Kidney epithelial cell (primary cell): ENCODE measurements around the gene AFF3. TPM values are rescaled to one million over a fixed set of nuclear protein-coding genes. Genes with fewer than 3 reads are reported as not detected.
"Not testable (repeated sequence)": the region's sequence is repeated elsewhere in the genome, so short reads cannot be mapped to it uniquely, and the experiment has no call there.

Experiments used
- DNase-seq: peaks from one replicate; pipeline ENCODE4 v3.0.0-alpha.2; 2010; ENCODE audit warnings: low read depth
- H3K27me3 ChIP-seq: 2 replicates; pipeline ENCODE4 v1.6.0; 2011; ENCODE audit warnings: low read length; ENCODE audit not compliant: control insufficient read depth, insufficient read depth
- H3K36me3 ChIP-seq: 2 replicates; pipeline ENCODE4 v1.5.1; 2011; ENCODE audit warnings: low read length; ENCODE audit not compliant: control insufficient read depth, insufficient read depth
- H3K4me3 ChIP-seq: 2 replicates; pipeline ENCODE4 v1.5.1; 2011; ENCODE audit warnings: low read depth, mild to moderate bottlenecking, control low read depth, low read length
- total RNA-seq: library from RNA; depleted of rRNA; stranded (reverse); fragments of >200 nt; gene quantifications from 2 replicates; pipeline ENCODE4 v1.2.3, GENCODE V29; 2015
- TF ChIP-seq, protein P1 (sequence below): IDR thresholded peaks from 2 replicates; pipeline ENCODE4 v1.5.1; 2011; ENCODE audit warnings: mild to moderate bottlenecking, moderate library complexity, low read length, control low read depth, inconsistent platforms; ENCODE audit not compliant: insufficient read depth, poor library complexity, severe bottlenecking

The AFF3 gene
- total RNA-seq, 1 donor from 2014 or later = 13.9 TPM

DNA sequence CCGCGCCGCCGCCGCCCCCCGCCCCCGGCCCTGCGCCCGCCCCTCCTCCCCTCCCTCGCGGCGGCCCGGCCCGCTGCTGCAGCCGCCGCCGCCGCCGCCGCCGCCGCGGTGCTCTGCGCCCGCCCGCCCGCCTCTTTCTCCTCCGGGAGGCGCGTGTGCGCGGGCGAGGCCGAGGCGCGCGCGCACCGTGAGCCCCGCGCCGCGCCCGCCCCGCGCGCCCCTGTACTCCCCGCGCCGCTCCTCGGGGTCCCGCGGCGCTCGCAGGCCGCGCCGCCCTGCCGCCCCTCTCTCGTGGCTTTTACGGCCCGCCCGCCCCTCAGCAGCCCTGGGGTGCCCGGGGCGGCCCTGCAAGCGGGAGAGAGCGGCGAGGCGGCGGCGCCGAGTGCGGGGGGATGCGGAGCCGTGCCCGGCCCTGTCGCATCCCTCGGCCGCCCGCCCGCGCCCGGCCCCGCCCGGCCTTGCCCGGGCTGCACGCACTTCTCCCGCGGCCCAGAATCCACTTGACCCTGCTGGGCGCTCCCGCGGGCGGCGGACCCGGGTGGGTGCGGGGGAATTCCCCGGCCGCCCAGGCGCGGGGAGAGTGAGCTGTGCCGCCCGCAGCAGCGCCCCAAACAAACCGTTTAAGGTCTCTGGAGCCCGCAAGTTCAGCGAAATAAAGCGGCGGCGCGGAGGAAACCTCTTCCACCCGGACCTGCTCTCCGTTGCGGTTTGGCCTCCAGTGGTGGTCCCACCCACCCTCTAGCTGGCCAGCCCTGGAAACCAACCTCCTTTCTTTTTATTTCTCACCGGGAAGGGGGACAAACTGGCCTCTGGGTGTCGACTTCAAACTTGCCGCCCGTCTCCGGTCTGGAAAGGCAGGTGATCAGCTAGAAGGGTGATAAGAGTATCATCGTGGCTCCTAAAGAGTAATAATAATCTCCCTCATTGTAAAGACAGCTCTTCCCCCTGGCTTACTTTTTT is 37.4 kb downstream of the AFF3 start:
- no peak for DNase-seq
- Histone ChIP-seq H3K4me3 (peak overlapping the region; percentile 26), H3K27me3 (peaks cover 10% of the 10 kb centered on the region), H3K36me3 (no peaks in the 10 kb centered on the region)
- TF ChIP-seq, protein P1, sequence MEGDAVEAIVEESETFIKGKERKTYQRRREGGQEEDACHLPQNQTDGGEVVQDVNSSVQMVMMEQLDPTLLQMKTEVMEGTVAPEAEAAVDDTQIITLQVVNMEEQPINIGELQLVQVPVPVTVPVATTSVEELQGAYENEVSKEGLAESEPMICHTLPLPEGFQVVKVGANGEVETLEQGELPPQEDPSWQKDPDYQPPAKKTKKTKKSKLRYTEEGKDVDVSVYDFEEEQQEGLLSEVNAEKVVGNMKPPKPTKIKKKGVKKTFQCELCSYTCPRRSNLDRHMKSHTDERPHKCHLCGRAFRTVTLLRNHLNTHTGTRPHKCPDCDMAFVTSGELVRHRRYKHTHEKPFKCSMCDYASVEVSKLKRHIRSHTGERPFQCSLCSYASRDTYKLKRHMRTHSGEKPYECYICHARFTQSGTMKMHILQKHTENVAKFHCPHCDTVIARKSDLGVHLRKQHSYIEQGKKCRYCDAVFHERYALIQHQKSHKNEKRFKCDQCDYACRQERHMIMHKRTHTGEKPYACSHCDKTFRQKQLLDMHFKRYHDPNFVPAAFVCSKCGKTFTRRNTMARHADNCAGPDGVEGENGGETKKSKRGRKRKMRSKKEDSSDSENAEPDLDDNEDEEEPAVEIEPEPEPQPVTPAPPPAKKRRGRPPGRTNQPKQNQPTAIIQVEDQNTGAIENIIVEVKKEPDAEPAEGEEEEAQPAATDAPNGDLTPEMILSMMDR = no peak

DNA sequence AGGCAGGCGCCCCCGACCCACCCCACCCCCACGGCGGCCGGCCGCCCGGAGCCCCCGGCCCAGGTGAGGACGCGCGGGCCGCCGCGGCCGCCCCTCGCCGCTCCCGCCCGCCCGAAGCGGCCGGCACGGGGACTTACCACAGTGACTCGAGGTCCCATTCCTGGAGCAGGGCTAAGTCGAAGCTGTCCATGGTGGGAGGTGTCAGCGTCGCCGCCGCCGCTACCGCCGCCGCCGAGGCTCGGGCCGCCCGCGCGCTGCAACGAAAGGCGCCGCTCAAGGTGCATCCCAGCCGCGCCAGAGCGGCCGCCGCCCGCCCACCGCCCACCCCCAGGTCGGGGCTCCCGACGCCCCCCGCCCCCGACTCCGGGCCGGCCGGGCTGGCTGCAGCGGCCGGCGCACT is 38.1 kb downstream of the AFF3 start:
- H3K36me3 ChIP-seq, DNase-seq: not testable (repeated sequence)
- Histone ChIP-seq H3K4me3 (peak overlapping the region; percentile 12), H3K27me3 (peaks cover 10% of the 10 kb centered on the region)

DNA sequence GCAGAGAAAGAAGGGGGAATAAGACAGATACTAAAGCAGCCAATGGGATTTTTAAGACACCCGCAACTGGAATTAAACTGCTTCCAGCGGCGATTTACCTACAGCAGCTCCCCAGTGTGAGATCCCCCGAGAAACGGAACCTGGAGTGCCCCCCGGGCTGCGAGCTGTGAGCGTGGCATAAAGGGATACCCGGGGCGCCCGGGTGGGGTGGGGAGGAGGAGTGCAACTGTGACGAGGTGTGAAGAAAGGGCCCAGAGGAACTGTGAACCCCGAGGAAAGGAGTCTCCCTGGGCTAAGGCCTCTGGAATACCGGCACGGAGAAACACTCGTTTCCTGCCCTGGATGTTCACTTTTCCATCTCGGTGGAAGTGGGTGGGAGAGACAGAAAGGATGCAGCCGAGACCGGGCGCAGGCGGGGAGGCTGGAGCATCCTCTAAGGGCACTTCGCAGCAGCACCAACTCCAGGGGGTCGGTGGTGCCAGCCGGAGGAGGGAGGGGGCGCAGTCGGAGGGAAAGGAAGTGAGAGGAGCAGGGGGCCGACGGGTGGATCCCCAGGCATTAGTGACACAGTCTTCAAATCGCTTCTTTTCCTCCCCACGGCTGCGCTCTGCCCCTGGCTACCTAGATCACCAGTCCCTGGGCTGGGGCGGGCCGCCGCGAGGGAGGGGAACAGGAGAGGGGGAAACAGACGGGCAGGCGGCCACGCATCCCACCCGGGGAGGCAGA is 38.7 kb downstream of the AFF3 start:
- H3K36me3 ChIP-seq, DNase-seq: not testable (repeated sequence)
- peaks cover 10% of the 10 kb centered on the region for H3K27me3 ChIP-seq
- peak overlapping the region; percentile 17 for H3K4me3 ChIP-seq

DNA sequence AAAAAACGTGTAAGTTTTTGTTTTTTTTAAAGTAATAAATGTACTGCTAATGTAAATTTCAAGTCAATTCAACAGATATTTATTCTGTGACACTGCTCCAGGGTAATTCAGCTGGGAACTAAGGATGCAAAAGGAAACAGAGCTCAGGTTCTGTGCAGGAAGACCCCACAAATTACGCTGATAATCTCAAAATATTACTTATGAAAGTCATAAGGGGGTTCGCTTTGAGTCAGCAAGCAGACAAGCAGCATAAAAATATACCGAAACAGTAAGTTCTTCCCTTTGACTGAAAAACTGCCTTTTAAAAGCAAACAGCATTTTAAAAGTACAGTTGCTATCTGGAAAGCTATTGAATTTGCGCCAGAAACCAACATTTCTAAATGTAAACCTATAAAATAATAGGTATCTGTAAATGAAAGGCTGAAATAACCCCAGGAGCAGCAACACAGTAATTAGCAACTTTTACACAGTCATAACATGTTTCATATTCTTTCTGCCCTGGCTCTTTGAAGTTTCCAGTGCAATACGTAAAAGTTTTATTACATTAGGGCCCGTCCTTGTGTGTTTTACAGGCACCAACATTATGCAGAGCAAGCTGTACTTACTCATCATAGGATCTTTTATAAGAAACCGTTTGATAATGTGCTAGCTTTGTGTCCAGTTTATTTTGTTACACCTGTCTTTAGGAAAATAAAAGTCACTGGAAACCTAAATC is 39.8 kb downstream of the AFF3 start:
- H3K4me3 ChIP-seq, DNase-seq, H3K36me3 ChIP-seq: not testable (repeated sequence)
- H3K27me3 ChIP-seq = peaks cover 10% of the 10 kb centered on the region

DNA sequence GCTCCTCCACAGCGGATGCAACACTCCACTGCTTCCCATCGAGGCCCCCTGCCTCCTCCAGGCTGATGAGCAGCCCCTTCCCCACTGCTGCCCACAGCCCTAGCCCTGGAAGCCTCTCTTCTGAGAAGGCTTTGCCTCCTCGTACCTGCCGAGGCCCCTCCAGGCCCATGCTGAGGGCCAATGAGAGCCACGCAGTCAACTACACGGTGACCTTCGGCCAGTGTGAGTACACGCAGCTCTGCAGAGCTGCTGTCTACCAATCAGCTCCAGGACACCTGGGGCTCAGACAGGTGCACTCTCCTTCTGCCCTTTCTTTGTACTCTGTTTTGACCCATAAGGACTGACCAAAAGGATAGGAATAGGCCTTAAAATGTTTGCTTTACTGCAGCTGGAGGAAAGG is 43.5 kb downstream of the AFF3 start:
- not testable (repeated sequence) for H3K36me3 ChIP-seq, H3K4me3 ChIP-seq, H3K27me3 ChIP-seq, DNase-seq

DNA sequence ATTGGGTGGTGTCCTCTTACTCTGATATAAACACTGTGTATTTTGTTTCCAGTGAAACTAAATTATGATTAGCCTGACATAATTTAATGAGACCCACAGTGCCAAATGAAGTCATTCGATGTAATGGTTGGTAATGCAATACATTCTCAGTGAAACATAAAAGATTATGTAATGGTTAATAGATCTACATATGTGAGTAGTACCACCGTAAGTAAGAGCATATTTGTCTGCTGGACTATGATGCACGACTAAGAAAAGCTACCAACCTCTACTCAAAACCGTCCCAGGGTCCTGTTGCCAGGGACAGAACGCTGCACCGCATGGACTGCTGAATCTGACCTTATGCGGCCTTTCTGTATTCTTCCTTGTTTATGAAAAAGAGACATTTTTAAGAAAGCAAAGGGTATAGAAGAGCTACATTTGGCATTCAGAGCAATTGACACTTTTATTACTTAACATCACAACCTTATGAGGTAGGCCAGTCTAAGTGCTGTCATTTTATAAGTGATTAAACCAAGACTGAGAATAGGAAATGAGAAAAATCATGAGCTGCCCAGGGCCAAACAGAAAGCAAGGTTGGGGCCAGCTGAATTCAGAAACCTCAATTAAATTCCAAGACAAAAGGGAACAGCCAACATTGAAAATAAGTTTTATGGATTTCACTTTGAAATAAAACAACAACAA is 44.6 kb downstream of the AFF3 start:
- DNase-seq, H3K4me3 ChIP-seq, H3K27me3 ChIP-seq, H3K36me3 ChIP-seq: not testable (repeated sequence)

DNA sequence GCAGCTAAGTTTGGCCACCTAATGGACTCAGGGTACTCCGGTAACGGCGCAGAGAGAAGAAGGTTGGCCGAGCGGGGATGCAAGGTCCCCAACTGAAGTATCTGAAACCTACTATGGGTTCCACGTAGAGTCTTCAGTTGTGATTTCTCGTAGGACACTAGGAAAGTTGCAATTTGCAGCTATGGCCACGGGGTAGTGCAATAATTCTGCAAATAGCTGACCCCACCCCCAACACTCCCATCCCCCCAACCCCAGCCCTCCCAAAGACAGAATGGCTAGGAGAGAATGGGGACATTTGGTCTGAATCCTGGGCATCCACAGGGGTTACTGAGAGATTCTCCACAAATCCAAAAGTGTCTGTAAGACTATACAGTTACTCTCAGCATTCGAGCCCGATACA is 46.5 kb downstream of the AFF3 start:
- H3K36me3 ChIP-seq, H3K4me3 ChIP-seq, DNase-seq, H3K27me3 ChIP-seq: not testable (repeated sequence)

DNA sequence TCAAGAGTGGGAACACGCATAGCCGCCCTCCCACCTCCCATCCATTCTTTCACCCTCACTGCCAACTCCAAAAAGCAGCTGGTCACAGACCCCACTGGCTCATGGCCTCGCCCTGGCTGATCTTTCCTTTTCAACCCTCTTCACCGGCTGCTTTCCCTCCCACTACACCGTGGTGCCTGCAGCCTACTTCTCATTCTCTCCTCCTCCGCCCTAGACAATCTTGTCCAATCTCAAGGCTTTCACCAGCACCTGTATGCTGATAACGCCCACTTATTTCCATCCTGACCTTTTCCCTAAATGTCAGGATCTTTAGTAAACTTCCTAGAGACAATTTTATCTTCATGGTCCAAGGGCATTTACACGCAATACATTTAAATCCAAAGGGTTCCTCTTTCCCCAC is 50.6 kb downstream of the AFF3 start:
- not testable (repeated sequence) for H3K27me3 ChIP-seq, DNase-seq, H3K4me3 ChIP-seq, H3K36me3 ChIP-seq

DNA sequence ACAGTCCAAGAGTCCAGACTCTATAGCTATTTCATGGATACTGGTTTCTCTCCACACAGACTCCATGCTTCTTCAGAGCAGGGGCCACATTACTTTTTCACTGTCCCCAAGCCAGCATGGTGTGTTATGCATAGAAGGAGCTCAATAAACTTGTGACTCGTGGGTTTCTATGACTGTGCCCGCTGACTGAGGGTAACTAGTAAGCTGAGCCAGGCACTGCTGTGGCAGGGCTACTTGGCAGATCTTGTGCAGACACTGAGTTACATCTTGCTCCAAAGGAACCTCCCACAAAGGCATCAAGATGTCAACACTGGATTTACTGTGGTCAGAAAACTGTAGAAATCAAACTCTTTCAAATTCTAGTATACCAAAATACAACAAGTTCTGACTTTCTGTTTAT is 56.6 kb downstream of the AFF3 start:
- DNase-seq, H3K36me3 ChIP-seq, H3K4me3 ChIP-seq, H3K27me3 ChIP-seq: not testable (repeated sequence)

DNA sequence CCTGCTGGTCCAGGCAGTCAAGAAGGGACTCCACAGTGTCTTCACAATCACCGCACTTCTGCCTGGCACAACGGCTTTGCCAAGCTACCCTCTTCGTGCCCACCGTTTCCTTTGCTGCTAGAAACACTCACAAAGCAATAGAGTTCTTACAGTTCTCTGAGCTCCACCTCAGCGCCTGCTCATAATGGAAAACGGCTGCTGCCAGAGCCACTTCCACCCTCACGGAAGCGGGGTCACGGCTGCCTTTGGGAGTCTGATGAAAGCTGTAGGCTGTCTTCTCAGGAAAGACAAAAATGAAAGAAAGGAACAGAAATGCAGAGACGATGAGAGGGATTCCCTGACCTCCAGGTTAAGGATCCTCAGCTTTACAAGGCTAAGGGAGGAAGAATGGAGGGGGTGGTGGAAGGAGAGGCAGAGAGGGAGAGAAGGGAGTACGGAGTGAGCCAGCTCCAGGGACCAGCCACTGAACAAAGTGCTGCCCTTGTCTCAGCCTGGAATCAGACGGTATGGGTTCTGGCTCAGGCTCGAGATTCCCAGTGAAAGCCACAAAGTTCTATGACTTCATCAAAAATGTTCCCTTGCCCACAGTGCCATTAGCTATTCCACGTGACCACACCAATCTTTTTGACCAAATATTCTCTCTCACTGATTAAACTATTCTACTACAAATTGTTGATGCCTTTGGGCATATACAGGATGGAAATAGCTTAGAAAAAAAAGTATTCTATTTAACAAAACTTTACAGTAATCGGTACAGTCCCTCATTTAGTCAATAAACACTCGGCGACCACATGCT is 58.8 kb downstream of the AFF3 start:
- not testable (repeated sequence) for H3K4me3 ChIP-seq, DNase-seq, H3K36me3 ChIP-seq, H3K27me3 ChIP-seq

DNA sequence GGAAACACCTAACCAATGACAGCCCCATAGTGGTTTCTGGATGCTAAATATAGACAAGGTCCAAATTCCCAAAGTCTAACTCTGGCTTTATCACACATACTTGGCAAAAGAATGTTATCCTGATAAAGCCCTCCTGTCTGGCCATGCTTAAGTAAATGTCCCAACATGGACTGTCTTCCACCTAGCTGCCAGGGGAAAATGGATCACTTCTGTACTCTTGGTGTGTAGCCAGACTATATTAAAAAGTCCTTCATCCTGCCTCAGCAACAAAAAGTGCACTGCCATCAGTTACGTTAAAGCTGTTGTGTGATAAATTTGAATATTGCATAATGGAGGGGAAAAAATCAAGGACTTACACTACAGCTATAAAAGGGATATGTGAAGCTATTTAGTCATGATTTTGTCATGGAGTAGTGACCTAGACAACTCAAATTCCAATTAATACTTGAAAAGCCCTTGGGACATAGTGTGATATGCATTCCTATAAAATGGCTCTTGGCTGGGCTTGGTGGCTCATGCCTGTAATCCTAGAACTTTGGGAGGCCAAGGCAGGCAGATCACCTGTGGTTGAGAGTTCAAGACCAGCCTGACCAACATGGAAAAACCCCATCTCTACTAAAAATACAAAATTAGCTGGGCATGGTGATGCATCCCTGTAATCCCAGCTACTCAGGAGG is 60.0 kb downstream of the AFF3 start:
- not testable (repeated sequence) for H3K27me3 ChIP-seq, DNase-seq, H3K4me3 ChIP-seq, H3K36me3 ChIP-seq
